ENCODE data around the gene AATF.
"Not testable (repeated sequence)": the region's sequence is repeated elsewhere in the genome, so short reads cannot be mapped to it uniquely, and the experiment has no call there.

Gene AATF

GRCh38 chr17:37052450-37052849, 103.7 kb downstream of the AATF start:
- DNase-seq: no peak

DNA sequence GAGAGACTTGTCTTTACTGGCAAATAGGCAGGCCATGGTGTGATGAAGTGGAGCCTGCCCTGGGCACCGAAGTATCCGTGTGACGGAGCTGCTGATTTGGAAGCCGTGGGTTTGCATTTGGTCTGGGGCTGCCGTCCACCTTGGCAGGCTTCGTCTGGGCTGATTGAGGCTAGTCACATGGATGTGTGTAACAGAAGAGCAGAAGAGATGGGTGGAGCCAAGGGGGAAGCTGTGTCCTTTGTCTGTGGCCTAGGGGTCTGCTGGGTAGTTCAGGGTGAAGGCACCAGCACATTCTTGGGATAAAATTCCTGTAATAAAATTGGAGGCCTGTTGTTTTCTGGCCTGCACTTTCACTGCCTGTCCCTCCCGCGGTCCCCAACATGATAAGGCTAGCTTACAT, 106.1 kb downstream of the AATF start:
- DNase-seq: no peak

DNA sequence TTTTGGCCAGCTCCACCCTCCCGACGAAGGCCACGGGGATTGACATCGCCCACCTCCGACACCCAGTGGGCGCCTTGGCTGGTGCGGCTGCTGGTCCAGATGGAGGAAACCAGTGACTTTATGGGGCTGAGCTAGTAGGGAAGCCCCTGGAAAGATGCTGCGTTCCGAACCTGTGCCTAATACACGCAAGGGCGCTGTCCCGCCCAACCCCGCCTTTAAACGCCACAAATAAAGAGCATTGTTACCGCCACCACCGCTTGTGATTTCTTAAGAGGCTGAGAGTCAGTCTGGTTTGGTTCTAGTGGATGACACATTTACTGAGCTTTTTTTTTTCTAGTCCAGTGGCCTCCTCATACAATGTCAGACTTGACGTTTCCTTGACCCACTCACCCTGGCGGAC, 107.9 kb downstream of the AATF start:
- DNase-seq: no peak

- DNase-seq: no peak
Measured at GRCh38 chr17:37059493-37059892, 110.7 kb downstream of the AATF start.

GRCh38 chr17:37060094-37060493, 111.3 kb downstream of the AATF start:
- DNase-seq: no peak

DNA sequence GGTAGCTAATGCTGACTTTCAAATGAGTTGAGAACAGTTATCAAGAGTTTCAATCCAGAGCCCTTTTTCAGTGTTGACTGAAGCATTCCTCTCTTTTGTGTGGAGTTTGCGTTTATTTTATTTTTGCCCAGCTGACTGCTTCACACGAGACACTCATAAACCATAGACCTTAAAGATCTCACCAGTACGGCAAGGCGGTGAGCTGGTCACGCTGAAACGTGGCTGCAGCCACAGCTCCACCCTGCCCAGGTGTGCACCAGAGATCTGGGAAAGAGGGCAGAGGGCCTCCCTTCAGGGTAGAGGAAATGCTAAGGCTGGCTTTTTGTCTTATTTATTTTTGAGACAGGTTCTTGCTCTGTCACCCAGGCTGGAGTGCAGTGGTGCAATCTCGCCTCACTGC, 112.2 kb downstream of the AATF start:
- no peak for DNase-seq

DNA sequence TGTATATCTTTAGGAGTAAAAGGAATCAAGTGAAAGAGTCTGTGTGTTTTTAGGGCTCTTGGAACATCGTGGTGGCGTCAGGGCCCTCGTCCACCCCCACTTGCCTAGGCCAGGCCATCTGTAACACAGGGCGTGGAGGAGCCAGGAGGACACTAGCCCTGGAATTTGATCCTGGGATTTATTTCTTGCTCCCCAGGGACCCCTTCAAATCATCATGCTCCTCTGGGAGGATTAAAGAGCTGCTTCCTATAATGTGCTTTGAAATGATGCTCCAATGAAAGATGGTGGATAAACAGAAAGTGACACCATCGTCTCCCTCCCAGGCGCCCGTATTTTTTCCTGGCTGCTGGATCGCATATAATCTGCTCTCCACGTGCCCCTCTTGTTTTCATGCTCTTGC, 113.3 kb downstream of the AATF start:
- DNase-seq: peak in 1 of 2 experiments; percentile 47

- DNase-seq: peak in 1 of 2 experiments; percentile 8
Measured at GRCh38 chr17:37064206-37064605, 115.5 kb downstream of the AATF start.

GRCh38 chr17:37064956-37065355, 116.2 kb downstream of the AATF start:
- no peak for DNase-seq

DNA sequence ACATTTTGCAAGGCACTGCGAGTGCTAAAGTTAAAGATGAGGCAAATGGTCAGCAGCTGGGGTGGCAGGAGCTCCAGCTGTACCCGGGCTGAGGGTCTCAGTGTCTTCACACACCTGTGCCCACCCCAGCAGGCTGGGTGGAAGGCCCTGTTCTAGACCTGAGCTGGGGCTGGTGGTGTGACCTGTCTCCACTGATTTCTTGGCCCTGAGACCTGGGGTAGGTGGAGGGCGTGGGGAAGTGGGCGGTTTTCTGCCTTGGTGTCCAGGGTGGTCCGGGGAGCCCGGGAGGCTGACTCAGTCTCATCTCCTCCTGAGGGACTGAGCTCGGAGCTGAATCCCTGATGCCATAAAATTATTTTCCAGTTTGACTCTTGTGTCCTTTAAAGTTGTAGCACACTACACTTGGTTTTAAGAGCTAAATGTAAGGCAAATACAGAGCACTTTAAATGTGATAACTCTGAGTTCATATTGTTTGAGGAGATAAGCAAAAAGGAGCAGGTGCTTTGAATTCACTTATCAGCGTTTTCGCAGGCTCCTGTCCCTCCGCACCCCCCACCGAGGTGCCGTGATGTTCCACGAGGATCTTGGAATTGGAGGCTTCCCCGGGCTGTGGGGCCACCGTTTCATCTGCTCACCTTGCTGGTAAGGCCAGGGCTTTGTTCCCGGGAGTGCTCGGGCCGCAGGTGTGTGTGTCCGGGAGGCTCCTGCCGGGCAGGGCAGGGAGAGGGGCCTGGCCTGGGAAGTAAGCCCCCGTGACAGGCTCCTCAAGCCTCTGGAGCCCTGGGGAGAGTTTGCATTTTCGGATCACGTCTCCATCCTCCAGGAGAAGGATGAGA, 117.0 kb downstream of the AATF start:
- DNase-seq: no peak

GRCh38 chr17:37066322-37067255, 117.8 kb downstream of the AATF start:
- DNase-seq: no peak

DNA sequence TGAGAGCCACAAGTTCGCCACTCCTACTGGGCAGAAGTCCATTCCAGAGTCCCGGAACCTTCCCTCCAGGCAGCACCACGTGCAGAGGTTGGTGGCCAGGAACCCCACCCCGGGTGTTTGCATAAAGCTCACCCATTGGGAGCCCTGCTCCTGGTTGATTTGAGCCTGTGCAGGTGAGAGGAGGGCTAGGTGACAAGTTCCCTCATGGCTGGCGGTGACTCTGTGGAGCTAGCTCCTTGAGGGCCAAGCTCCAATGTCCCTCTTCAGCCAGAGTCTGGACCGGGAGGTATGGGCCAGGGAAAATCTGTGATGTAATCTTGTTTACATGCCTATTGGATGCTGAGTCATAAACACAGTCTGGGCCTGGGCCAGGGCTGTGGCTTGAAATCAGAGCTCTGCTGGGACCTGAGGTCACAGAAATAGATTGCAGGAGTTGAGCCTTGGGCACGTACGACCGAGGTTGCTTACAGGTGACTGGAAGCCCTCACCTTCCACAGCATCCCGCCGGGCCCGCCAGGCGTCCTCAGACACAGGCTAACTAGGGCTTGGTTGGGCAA, 118.9 kb downstream of the AATF start:
- DNase-seq: no peak

GRCh38 chr17:37068266-37068665, 119.5 kb downstream of the AATF start:
- DNase-seq: no peak

- DNase-seq: no peak
Measured at GRCh38 chr17:37069087-37069486, 120.3 kb downstream of the AATF start.

DNA sequence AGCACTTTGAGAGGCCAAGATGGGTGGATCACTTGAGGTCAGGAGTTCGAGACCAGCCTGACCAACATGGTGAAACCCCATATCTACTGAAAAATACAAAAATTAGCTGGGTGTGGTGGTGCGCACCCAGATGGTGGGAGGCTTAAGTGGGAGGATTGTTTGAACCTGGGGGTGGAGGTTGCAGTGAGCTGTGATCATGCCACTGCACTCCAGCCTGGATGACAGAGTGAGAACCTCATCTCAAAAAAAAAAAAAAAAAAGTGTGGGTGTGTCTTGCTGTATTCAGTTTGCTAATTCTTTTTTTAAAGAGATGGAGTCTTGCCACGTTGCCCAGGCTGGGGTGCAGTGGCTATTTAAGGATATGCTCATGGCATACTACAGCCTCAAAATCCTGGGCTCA, 124.7 kb downstream of the AATF start:
- not testable (repeated sequence) for DNase-seq

DNA sequence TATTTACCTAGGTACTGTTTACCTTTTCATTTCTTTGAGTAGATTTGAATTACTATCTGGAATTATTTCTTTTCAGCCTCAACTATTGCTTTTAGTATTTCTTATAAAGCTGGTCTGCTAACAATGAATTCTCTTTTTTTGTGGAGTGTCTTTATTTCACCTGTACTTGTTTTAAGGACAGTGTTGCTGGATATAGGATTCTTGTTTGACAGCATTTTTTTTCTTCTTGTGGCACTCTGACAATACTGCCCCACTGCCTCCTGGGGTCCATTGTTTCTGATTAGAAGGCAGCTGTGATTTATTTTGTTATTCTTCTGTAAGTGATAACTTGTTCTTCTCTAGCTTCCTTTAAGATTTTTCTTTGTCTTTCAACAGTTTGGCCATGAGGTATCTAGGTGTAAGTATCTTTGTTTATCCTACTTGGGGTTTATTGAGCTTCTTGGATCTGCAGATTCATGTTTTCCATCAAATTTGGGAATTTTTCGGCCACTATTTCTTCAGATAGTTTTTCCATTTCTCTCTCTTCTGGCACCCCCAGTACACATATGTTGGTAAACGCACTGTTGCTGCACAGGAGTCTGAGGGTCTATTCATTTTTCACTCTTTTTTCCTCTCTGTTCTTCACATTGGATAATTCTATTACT, 130.4 kb downstream of the AATF start:
- no peak for DNase-seq

DNA sequence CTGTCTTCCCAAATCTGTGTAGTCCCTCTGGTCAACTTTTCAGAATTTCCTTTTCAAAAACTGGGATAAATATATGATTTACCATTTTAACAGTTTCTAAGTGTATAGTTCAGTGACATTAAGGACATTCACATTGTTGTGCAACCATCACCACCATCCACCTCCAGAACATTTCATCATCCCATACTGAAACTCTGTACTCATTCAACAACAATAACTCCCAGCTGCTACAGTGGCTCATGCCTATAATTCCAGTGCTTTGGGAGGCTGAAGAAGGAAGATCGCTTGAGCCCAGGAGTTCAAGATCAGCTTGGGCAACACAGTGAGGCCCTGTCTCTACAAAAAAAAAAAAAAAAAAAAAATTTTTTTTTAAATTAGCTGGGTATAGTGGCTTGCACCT, 131.0 kb downstream of the AATF start:
- no peak for DNase-seq

GRCh38 chr17:37081287-37081686, 132.5 kb downstream of the AATF start:
- DNase-seq: no peak

GRCh38 chr17:37082311-37082860, 133.6 kb downstream of the AATF start:
- no peak for DNase-seq

GRCh38 chr17:37082985-37083384, 134.2 kb downstream of the AATF start:
- DNase-seq: no peak

DNA sequence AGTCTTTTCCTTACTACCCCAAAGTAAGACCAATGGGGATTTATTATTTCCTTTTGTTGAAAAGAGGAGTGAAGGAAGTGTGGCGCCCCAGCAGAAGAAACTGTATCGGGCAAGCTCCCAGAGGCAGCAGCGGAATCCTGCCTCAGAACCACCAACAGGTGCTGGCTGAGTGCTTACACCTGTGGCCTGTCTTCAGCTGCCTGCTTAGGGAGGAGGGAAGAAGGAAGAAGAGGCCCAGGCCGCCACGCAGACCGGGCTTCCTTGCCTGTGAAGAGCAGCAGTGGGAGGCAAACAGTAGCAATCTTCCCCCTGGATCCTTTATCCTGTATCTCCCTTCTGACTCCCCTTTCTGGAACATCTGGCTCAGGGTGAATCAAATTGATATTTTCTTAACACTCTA, 134.7 kb downstream of the AATF start:
- DNase-seq: no peak

GRCh38 chr17:37084372-37084771, 135.6 kb downstream of the AATF start:
- no peak for DNase-seq

GRCh38 chr17:37086334-37086733, 137.6 kb downstream of the AATF start:
- no peak for DNase-seq
